HG03575 (cell line): ENCODE data around the gene GALNTL6.
"Not testable (repeated sequence)": the region's sequence is repeated elsewhere in the genome, so short reads cannot be mapped to it uniquely, and the experiment has no call there.

Experiments used
- ATAC-seq: cut with Tn5 transposase; IDR thresholded peaks from one replicate; pipeline ENCODE4 v1.9.1; 2021; ENCODE audit not compliant: unreplicated experiment, insufficient number of reproducible peaks, low FRiP score; ENCODE audit errors: extremely low read depth

The GALNTL6 gene

GRCh38 chr4:172898715-172899114 lies 1085.5 kb downstream of the GALNTL6 start:
- ATAC-seq: no peak

- no peak for ATAC-seq
Observed at GRCh38 chr4:172899861-172900260, 1086.7 kb downstream of the GALNTL6 start.

- no peak for ATAC-seq
Observed at GRCh38 chr4:172900900-172901299, 1087.7 kb downstream of the GALNTL6 start.

- not testable (repeated sequence) for ATAC-seq
Observed at GRCh38 chr4:172912468-172912867, 1099.3 kb downstream of the GALNTL6 start.

- not testable (repeated sequence) for ATAC-seq
Observed at GRCh38 chr4:172917403-172917802, 1104.2 kb downstream of the GALNTL6 start.

- ATAC-seq: no peak
Observed at GRCh38 chr4:172919269-172919668, 1106.1 kb downstream of the GALNTL6 start.

GRCh38 chr4:172927096-172927814 lies 1114.1 kb downstream of the GALNTL6 start:
- no peak for ATAC-seq

GRCh38 chr4:172928347-172928746 lies 1115.1 kb downstream of the GALNTL6 start:
- no peak for ATAC-seq

GRCh38 chr4:172938072-172938829 lies 1125.0 kb downstream of the GALNTL6 start:
- ATAC-seq: no peak

- ATAC-seq: no peak
Observed at GRCh38 chr4:172938870-172939269, 1125.7 kb downstream of the GALNTL6 start.

- ATAC-seq: no peak
Observed at GRCh38 chr4:172942840-172943239, 1129.6 kb downstream of the GALNTL6 start.

- ATAC-seq: no peak
Observed at GRCh38 chr4:172945611-172946010, 1132.4 kb downstream of the GALNTL6 start.

- ATAC-seq: no peak
Observed at GRCh38 chr4:172946503-172946902, 1133.3 kb downstream of the GALNTL6 start.

- no peak for ATAC-seq
Observed at GRCh38 chr4:172947594-172947993, 1134.4 kb downstream of the GALNTL6 start.

- ATAC-seq: no peak
Observed at GRCh38 chr4:172950990-172951389, 1137.8 kb downstream of the GALNTL6 start.

- ATAC-seq: no peak
Observed at GRCh38 chr4:172951679-172952451, 1138.7 kb downstream of the GALNTL6 start.

GRCh38 chr4:172953896-172954568 lies 1140.8 kb downstream of the GALNTL6 start:
- no peak for ATAC-seq

GRCh38 chr4:172956340-172956739 lies 1143.1 kb downstream of the GALNTL6 start:
- not testable (repeated sequence) for ATAC-seq

- no peak for ATAC-seq
Observed at GRCh38 chr4:172957216-172957615, 1144.0 kb downstream of the GALNTL6 start.
